Heart left ventricle (tissue), 16 donors: ENCODE data around the gene PI4KA. TPM values are rescaled to one million over a fixed set of nuclear protein-coding genes. Genes with fewer than 3 reads are reported as not detected.

Source experiments
- ATAC-seq, 4 donors: fragments of 200-7000 bp; cut with Tn5 transposase; one replicate each; pipeline ENCODE4 v1.9.1; 2020 to 2022; ENCODE audit warnings: moderate library complexity in 4 of 4, mild to moderate bottlenecking in 3 of 4, moderate number of reproducible peaks in 1 of 4
- DNase-seq, 5 donors: peaks; one replicate each; pipeline ENCODE4 v3.0.0-alpha.2; 2020
- H3K27ac ChIP-seq, 12 donors: fragments of 200-600 bp; sonication (generic) in 4 of 12; one replicate each; pipeline versions ENCODE4 v1.5.0 to v1.8.0; 2016 to 2022; ENCODE audit warnings: mild to moderate bottlenecking in 2 of 12
- H3K27me3 ChIP-seq, 9 donors: fragments of 200-600 bp; sonication (generic) in 2 of 9; one replicate each; pipeline versions ENCODE4 v1.5.1 to v1.8.0; 2016 to 2022; ENCODE audit warnings: mild to moderate bottlenecking in 3 of 9
- H3K36me3 ChIP-seq, 9 donors: fragments of 200-600 bp; sonication (generic) in 2 of 9; one replicate each; pipeline versions ENCODE4 v1.5.0 to v1.8.0; 2018 to 2022; ENCODE audit warnings: mild to moderate bottlenecking in 2 of 9
- H3K4me1 ChIP-seq, 12 donors: fragments of 200-600 bp; sonication (generic) in 4 of 12; one replicate each; pipeline versions ENCODE4 v1.5.0 to v1.8.0; 2016 to 2022; ENCODE audit warnings: mild to moderate bottlenecking in 3 of 12
- H3K4me3 ChIP-seq, 12 donors: fragments of 200-600 bp; sonication (generic) in 4 of 12; one replicate each; pipeline versions ENCODE4 v1.5.0 to v1.8.0; 2017 to 2022; ENCODE audit warnings: mild to moderate bottlenecking in 9 of 12, moderate library complexity in 4 of 12
- H3K9me3 ChIP-seq, 12 donors: fragments of 200-600 bp; sonication (generic) in 4 of 12; one replicate each; pipeline versions ENCODE4 v1.5.0 to v1.8.0; 2016 to 2022; ENCODE audit warnings: mild to moderate bottlenecking in 1 of 12
- CTCF ChIP-seq, 12 donors: fragments of 200-600 bp; sonication (generic) in 4 of 12; IDR thresholded peaks; one replicate each; pipeline versions ENCODE4 v1.5.0 to v1.8.0; 2018 to 2022; ENCODE audit warnings: antibody characterized with exemption in 12 of 12, mild to moderate bottlenecking in 5 of 12
- POLR2A ChIP-seq, 2 donors: fragments of 450-650 bp; IDR thresholded peaks; one replicate each; pipeline ENCODE4 v1.6.1; 2017; ENCODE audit warnings: antibody characterized with exemption in 2 of 2, mild to moderate bottlenecking in 2 of 2, moderate library complexity in 2 of 2
- WGBS, 4 donors: extraction: QIAGEN DNeasy Blood & Tissue Kit in 2 of 4; methylation state at CpG; one replicate each; pipeline versions ENCODE4 v1.1.5 to v1.1.7; 2013 to 2018; 5-methylcytosine and 5-hydroxymethylcytosine counted together
- intact Hi-C, 10 donors: fragments of 100-400 bp; cut with DNase I; formaldehyde crosslinking; loops; one replicate each; pipeline versions ENCODE4 v1.11.1 to v1.14.2; 2022
- polyA plus RNA-seq, 2 donors: library from polyadenylated mRNA; stranded (reverse); fragments of 200-250 nt; gene quantifications; one replicate each; pipeline ENCODE4 v1.2.3, GENCODE V29; 2013
- total RNA-seq, 9 donors: library from RNA; depleted of rRNA in 2 of 9; stranded (reverse); fragments of >200 nt in 2 of 9; fragmentation: NEBNext Ultra II Directional in 3 of 9; extraction: Animal tissue kit (Norgen Biotek cat#: 25700) in 3 of 9; gene quantifications; one replicate each; pipeline versions ENCODE4 v1.1.0 to v1.2.4, GENCODE V29; 2016 to 2023
- donor health status: ischemic (EF 13 %, LVEDD 7.1; RV severe dilation, severe dysfunction).
- donor health status: healthy with polysubstance abuse.
- donor health status: DM: no; HTN: yes; CAD: no.
- donor health status: DM: no; HTN: no; CAD: no.
- donor health status: ischemic (EF 25% LVEDD 6.9; RV normal size, moderate dysfunction).
- donor health status: ischemic (EF 25% LVEDD 5.7; RV mildly dilated, moderate dysfunction).
- donor health status: healthy.
- donor health status: DM: yes; HTN: yes; CAD: no.
- donor health status: ischemic (EF 35%, LVEDD 5.7; RV mildly dilated, moderate dysfunction).
- donor health status: nonischemic (EF 11% LVEDD 7.7; RV severe dilation, severe dysfunction).
- donor health status: DM: yes; HTN: yes; CAD: no.
- donor health status: PGD.
- donor health status: ischemic (EF 29% LVEDD 5.4; RV normal size, mild dysfunction).
- donor health status: nonischemic (EF 23%, LVEDD 6.1; RV moderate dilation, normal function).

PI4KA gene
- total and polyA plus RNA-seq, 11 donors = 20.6 to 66.4 (median 46.9) TPM

GRCh38 chr22:20792966-20793728 lies 65.5 kb downstream of the PI4KA start:
- DNase-seq (no peak), ATAC-seq (no peak)
- no peak for TF ChIP-seq CTCF (IDR thresholded peaks at IDR 0.05)
- TF ChIP-seq POLR2A (IDR thresholded peaks at IDR 0.05) = peak in 1 of 2 donors; percentile 7
- intact Hi-C loops = no loop called here
- 84 to 87% (median 86%) methylated on average over 3 of the region's 3 CpGs for WGBS, 4 donors
- Histone ChIP-seq H3K27me3 (no peaks in the 10 kb centered on the region), H3K4me1 (peaks cover 0 to 3% (median 0%) of the 10 kb centered on the region in 12 donors), H3K36me3 (peaks cover 0 to 97% (median 70%) of the 10 kb centered on the region in 9 donors), H3K9me3 (no peaks in the 10 kb centered on the region), H3K27ac (no peak overlapping the region), H3K4me3 (no peak overlapping the region)

GRCh38 chr22:20792221-20792965 lies 66.2 kb downstream of the PI4KA start:
- H3K27me3 ChIP-seq = no peaks in the 10 kb centered on the region
- peaks cover 0 to 97% (median 70%) of the 10 kb centered on the region in 9 donors for H3K36me3 ChIP-seq
- H3K27ac ChIP-seq = no peak overlapping the region
- peaks cover 0 to 11% (median 0%) of the 10 kb centered on the region in 12 donors for H3K4me1 ChIP-seq
- intact Hi-C loops = no loop called here
- no peak for TF ChIP-seq CTCF (IDR thresholded peaks at IDR 0.05)
- TF ChIP-seq POLR2A (IDR thresholded peaks at IDR 0.05) = no peak
- H3K4me3 ChIP-seq = no peak overlapping the region
- H3K9me3 ChIP-seq = no peaks in the 10 kb centered on the region
- 89 to 95% (median 94%) methylated on average over 12 of the region's 12 CpGs for WGBS, 4 donors
- DNase-seq (no peak), ATAC-seq (no peak)

- 94 to 100% (median 96%) methylated on average over 5 of the region's 5 CpGs for WGBS, 4 donors
- intact Hi-C loops = no loop called here
- Histone ChIP-seq H3K36me3 (peaks cover 0 to 74% (median 57%) of the 10 kb centered on the region in 9 donors), H3K4me3 (no peak overlapping the region), H3K27ac (no peak overlapping the region), H3K9me3 (no peaks in the 10 kb centered on the region), H3K4me1 (peaks cover 0 to 24% (median 6%) of the 10 kb centered on the region in 12 donors), H3K27me3 (no peaks in the 10 kb centered on the region)
- no peak for DNase-seq
- TF ChIP-seq CTCF (IDR thresholded peaks at IDR 0.05) (no peak), POLR2A (IDR thresholded peaks at IDR 0.05) (no peak)
- no peak for ATAC-seq
Measured at GRCh38 chr22:20788627-20789344, 69.8 kb downstream of the PI4KA start.
